ENCODE measurements around the gene MRPS18B. TPM values are rescaled to one million over a fixed set of nuclear protein-coding genes. Genes with fewer than 3 reads are reported as not detected.
A peak's percentile ranks its signal among the peaks of the same experiment; 100 is the strongest.

The MRPS18B gene
- total and polyA plus RNA-seq, 2 of the 13 experiments (the other 11 are each of a cell fraction or from before 2014, with no cell fraction given), result 125 to 131 TPM

DNA sequence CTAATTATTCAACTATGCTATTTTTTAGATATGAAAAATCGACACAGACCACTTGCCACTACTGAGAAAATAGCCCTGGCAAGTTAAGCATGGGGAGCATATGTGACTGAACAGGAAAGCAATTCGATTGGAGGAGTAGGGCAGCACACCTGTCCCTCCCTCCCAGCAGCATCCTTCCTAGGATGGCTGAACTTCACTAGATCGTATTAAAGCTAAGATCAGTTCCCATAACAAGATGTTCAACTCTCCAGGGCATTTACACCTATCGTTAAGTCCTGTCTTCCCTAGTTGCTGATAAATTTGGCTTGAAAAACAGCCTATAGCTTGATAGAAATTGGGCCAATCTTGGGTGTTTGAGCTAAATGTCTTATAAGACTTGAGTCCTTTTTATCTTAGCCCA is 7.6 kb upstream of the MRPS18B start:
- BruUV-seq (replicated peaks), result no TSS peak
- Histone ChIP-seq H3K79me2 (ENCODE audit: insufficient read depth, low read length) (peaks cover 4% of the 10 kb centered on the region), H3K9ac (ENCODE audit: insufficient read depth, low read depth, low read length) (no peak overlapping the region), H4K20me1 (ENCODE audit: insufficient read depth, low read length) (peaks cover 5% of the 10 kb centered on the region), H3K27me3 (ENCODE audit: control insufficient read depth in 1 of 2, insufficient read depth in 2 of 2, low read length in 2 of 2) (no peaks in the 10 kb centered on the region), H3K27ac (ENCODE audit: extremely low read length, insufficient read depth, low read length) (no peak overlapping the region), H3K4me2 (ENCODE audit: low read depth, low read length) (no peak overlapping the region), H2AFZ (ENCODE audit: low read length) (no peak overlapping the region), H3K36me3 (replicated peaks in 1 of 2; ENCODE audit: control insufficient read depth in 1 of 2, insufficient read depth in 2 of 2, low read length in 2 of 2) (peaks cover 23 to 38% of the 10 kb centered on the region in 2 experiments), H3K4me3 (replicated peaks in 1 of 3; ENCODE audit: insufficient read depth in 1 of 3, low read depth in 2 of 3, low read length in 3 of 3) (no peak overlapping the region), H3K4me1 (ENCODE audit: insufficient read depth, low read length) (peaks cover 22% of the 10 kb centered on the region), H3K9me3 (ENCODE audit: low read length) (no peaks in the 10 kb centered on the region)
- ChIA-PET POLR2A (interaction anchor here (0.8 to 1.5 kb wide), 4 partner anchors 9 to 39 kb away, joined by 3 to 14 read pairs (median 6); partner anchors contain the start of gene ABCF1), CTCF (ENCODE audit: low intra/inter-chr PET ratio, low total read pairs) (no interaction called here)
- DNase-seq (ENCODE audit: low spot score) (no peak), FAIRE-seq (no peak), ATAC-seq (no peak)
- intact Hi-C loops (cut with micrococcal nuclease; ENCODE audit: unreplicated experiment), result no loop called here
- no peak for TF ChIP-seq HNRNPLL (IDR thresholded peaks at IDR 0.05; ENCODE audit: low read depth, low read length, poor library complexity, severe bottlenecking)
- peak; percentile 29 for TF ChIP-seq RBM22 (optimal IDR thresholded peaks at IDR 0.05; ENCODE audit: low read length)
- TF ChIP-seq, protein P1, sequence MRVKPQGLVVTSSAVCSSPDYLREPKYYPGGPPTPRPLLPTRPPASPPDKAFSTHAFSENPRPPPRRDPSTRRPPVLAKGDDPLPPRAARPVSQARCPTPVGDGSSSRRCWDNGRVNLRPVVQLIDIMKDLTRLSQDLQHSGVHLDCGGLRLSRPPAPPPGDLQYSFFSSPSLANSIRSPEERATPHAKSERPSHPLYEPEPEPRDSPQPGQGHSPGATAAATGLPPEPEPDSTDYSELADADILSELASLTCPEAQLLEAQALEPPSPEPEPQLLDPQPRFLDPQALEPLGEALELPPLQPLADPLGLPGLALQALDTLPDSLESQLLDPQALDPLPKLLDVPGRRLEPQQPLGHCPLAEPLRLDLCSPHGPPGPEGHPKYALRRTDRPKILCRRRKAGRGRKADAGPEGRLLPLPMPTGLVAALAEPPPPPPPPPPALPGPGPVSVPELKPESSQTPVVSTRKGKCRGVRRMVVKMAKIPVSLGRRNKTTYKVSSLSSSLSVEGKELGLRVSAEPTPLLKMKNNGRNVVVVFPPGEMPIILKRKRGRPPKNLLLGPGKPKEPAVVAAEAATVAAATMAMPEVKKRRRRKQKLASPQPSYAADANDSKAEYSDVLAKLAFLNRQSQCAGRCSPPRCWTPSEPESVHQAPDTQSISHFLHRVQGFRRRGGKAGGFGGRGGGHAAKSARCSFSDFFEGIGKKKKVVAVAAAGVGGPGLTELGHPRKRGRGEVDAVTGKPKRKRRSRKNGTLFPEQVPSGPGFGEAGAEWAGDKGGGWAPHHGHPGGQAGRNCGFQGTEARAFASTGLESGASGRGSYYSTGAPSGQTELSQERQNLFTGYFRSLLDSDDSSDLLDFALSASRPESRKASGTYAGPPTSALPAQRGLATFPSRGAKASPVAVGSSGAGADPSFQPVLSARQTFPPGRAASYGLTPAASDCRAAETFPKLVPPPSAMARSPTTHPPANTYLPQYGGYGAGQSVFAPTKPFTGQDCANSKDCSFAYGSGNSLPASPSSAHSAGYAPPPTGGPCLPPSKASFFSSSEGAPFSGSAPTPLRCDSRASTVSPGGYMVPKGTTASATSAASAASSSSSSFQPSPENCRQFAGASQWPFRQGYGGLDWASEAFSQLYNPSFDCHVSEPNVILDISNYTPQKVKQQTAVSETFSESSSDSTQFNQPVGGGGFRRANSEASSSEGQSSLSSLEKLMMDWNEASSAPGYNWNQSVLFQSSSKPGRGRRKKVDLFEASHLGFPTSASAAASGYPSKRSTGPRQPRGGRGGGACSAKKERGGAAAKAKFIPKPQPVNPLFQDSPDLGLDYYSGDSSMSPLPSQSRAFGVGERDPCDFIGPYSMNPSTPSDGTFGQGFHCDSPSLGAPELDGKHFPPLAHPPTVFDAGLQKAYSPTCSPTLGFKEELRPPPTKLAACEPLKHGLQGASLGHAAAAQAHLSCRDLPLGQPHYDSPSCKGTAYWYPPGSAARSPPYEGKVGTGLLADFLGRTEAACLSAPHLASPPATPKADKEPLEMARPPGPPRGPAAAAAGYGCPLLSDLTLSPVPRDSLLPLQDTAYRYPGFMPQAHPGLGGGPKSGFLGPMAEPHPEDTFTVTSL (CRISPR knock-in tag; IDR thresholded peaks at IDR 0.05; ENCODE audit: borderline replicate concordance), result 0 out of 2 replicates have a peak, but pooled peaks have one; percentile 1
- peak; percentile 75 for TF ChIP-seq POLR2G (IDR thresholded peaks at IDR 0.05; ENCODE audit: low read depth, low read length)
- peak in 1 of 2 experiments; percentile 27; a peak in 2 of 4 replicates for TF ChIP-seq POLR2A (IDR thresholded peaks at IDR 0.05; ENCODE audit: insufficient read depth in 1 of 2, low read depth in 2 of 2, low read length in 2 of 2)
- no peak for TF ChIP-seq NR2C2 (CRISPR knock-in tag; IDR thresholded peaks at IDR 0.05; ENCODE audit: borderline replicate concordance)
- in situ Hi-C loops (cut with HindIII; ENCODE audit: extremely low pct_ligation_motif_present, low pct_unique_long_range_greater_than_20kb), result no loop called here
- WGBS (ENCODE audit: low lambda C conversion rate), result 94% methylated on average over 4 of the region's 4 CpGs

Data from HepG2 (cell line).